ENCODE results near the gene PLD6. TPM values are rescaled to one million over a fixed set of nuclear protein-coding genes. Genes with fewer than 3 reads are reported as not detected.

The PLD6 gene
- total RNA-seq, 1 experiment from 2014 or later, result 0.09 TPM

DNA sequence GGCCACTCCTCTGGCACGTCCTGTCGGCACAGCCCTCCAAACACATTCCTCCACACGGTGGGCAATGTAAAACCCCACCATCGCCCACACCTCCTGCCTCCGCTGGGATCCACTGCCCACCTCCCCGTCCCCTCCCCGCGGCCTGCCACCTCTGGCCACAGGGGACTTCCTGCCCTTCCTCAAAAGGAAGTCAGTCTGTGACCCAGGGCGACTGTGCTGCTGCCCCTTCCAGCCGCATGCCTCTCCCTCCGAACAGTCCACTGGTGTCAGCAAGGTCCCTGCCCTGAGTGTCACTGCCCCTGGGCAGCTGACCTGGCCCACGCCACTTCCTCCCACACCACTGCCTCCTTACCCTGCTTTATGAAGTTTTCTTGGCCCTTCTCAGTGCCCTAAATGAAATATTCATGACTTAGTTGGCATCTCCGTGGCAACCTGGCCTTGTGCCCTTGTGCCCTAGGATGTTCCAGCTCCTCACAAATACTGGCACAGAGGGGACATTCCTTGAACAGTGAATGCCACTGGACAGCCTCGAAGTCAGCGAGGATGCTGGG lies 2.0 kb downstream of the PLD6 start:
- H3K4me1 Mint-ChIP-seq, result no peaks in the 10 kb centered on the region
- Histone ChIP-seq H3K27me3 (ENCODE audit: insufficient read depth, low read length) (no peaks in the 10 kb centered on the region), H3K56ac (ENCODE audit: insufficient read length, low read depth, low read length) (no peak overlapping the region), H3K18ac (ENCODE audit: insufficient read length, low read depth, low read length) (no peak overlapping the region), H3K23ac (ENCODE audit: insufficient read length, low read depth, low read length) (no peak overlapping the region), H2BK20ac (ENCODE audit: low read depth, low read length, poor library complexity, severe bottlenecking) (no peak overlapping the region), H3K4ac (ENCODE audit: low read depth, low read length) (no peak overlapping the region), H3K4me2 (ENCODE audit: insufficient read depth, insufficient read length, low read length) (no peak overlapping the region), H4K8ac (replicated peaks; ENCODE audit: insufficient read length, low read depth, low read length) (no peak overlapping the region), H2AK5ac (ENCODE audit: insufficient read length, low read length) (no peak overlapping the region), H3K79me1 (ENCODE audit: insufficient read depth, low read depth, low read length, poor library complexity, severe bottlenecking) (no peaks in the 10 kb centered on the region), H2BK5ac (ENCODE audit: insufficient read length, low read length) (no peak overlapping the region), H4K91ac (ENCODE audit: insufficient read length, low read depth, low read length) (no peak overlapping the region), H2AFZ (ENCODE audit: low read length) (no peak overlapping the region), H3K23me2 (ENCODE audit: insufficient read length, low read depth, low read length, poor library complexity, severe bottlenecking) (peaks cover 3% of the 10 kb centered on the region), H3K4me1 (ENCODE audit: insufficient read depth, low read length) (no peaks in the 10 kb centered on the region), H3K9ac (ENCODE audit: extremely low read depth, insufficient read length, low read length) (no peak overlapping the region), H3K9me3 (ENCODE audit: control insufficient read depth, low read depth, low read length) (no peaks in the 10 kb centered on the region), H4K20me1 (ENCODE audit: control insufficient read depth, insufficient read depth, insufficient read length) (no peaks in the 10 kb centered on the region), H2BK12ac (ENCODE audit: insufficient read length, low read depth, low read length) (no peak overlapping the region), H2BK120ac (ENCODE audit: low read depth, low read length, poor library complexity, severe bottlenecking) (no peak overlapping the region), H3T11ph (ENCODE audit: low read length) (no peak overlapping the region), H4K5ac (ENCODE audit: insufficient read length, low read depth, low read length) (no peak overlapping the region), H3K14ac (ENCODE audit: insufficient read depth, low read length) (no peak overlapping the region), H2BK15ac (ENCODE audit: low read depth, low read length) (no peak overlapping the region), H3K27ac (ENCODE audit: insufficient read length, low read depth, low read length) (no peak overlapping the region), H3K79me2 (ENCODE audit: insufficient read depth, low read length) (no peaks in the 10 kb centered on the region)
- H3K27me3 Mint-ChIP-seq (ENCODE audit: low read depth), result no peaks in the 10 kb centered on the region
- no CpG with 5 or more reads among the region's 15 CpGs for WGBS (ENCODE audit: extremely low coverage, insufficient read length, low lambda C conversion rate)
- H3K4me3 Mint-ChIP-seq, result no peak overlapping the region
- H3K9me3 Mint-ChIP-seq, result no peaks in the 10 kb centered on the region
- H3K36me3 Mint-ChIP-seq (ENCODE audit: insufficient read depth in 1 of 3, low read depth in 3 of 3), result no peaks in the 10 kb centered on the region
- DNase-seq, result no peak
- TF ChIP-seq, protein P1, sequence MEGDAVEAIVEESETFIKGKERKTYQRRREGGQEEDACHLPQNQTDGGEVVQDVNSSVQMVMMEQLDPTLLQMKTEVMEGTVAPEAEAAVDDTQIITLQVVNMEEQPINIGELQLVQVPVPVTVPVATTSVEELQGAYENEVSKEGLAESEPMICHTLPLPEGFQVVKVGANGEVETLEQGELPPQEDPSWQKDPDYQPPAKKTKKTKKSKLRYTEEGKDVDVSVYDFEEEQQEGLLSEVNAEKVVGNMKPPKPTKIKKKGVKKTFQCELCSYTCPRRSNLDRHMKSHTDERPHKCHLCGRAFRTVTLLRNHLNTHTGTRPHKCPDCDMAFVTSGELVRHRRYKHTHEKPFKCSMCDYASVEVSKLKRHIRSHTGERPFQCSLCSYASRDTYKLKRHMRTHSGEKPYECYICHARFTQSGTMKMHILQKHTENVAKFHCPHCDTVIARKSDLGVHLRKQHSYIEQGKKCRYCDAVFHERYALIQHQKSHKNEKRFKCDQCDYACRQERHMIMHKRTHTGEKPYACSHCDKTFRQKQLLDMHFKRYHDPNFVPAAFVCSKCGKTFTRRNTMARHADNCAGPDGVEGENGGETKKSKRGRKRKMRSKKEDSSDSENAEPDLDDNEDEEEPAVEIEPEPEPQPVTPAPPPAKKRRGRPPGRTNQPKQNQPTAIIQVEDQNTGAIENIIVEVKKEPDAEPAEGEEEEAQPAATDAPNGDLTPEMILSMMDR (conservative IDR thresholded peaks at IDR 0.05), result no peak
- H3K27ac Mint-ChIP-seq, result peak overlapping the region in 1 of 3 experiments; percentile 74; a peak in 3 of 7 replicates

Measured in H9 (cell line).